Esophagus squamous epithelium (tissue), 4 donors: ENCODE data around the gene PSMD12.

Experiments used
- POLR2A ChIP-seq, 4 donors: fragments of 450-650 bp; IDR thresholded peaks; one replicate each; pipeline ENCODE4 v1.6.1; 2017; ENCODE audit warnings: antibody characterized with exemption in 4 of 4, mild to moderate bottlenecking in 4 of 4, moderate library complexity in 3 of 4
- TF ChIP-seq, protein P1 (sequence below), 6 experiments: fragments of 450-650 bp in 4 of 6; fragments of 200-600 bp in 2 of 6; sonication (generic) in 2 of 6; IDR thresholded peaks; one replicate each; pipeline ENCODE4 v1.5.1; 2016 to 2019; ENCODE audit warnings: antibody characterized with exemption in 6 of 6, mild to moderate bottlenecking in 4 of 6, moderate library complexity in 4 of 6

DNA sequence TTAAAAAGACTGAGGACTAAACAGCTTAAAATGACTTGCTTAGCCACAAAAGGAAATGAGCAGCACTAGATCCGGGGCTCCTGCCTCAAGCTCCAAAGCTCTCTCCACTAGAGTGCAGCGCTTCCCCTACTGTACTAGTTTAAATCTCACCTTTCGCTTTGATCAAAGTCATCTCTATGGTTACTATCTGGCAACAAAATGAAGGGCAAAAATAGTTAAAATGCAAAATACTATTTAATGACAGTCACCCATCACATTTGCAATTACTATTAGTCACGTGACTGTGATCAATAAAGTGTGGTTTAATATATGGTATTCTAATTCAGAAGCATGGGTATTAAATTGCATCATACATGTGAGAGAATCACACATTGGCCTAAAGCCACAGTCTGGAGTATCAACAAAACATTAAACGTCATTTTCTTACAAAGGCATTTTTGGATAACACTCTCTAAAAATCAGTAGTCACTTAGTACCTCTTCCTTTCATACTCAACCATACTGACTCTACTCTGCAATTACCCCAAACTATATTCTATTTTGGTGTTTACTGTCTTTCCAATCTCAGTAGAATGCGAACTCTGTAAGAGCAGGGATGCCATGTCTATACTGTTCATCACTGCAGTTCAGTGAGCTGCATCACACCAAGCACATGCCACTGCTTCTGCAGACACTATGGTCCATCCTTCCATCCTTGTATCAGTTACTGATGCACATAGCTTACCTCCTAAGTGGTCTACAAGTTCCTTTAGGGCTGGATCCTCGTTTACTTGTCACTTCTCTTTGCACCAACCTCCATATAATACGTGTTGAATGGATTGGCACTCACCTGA lies 6.2 kb downstream of the PSMD12 start:
- TF ChIP-seq, protein P1, sequence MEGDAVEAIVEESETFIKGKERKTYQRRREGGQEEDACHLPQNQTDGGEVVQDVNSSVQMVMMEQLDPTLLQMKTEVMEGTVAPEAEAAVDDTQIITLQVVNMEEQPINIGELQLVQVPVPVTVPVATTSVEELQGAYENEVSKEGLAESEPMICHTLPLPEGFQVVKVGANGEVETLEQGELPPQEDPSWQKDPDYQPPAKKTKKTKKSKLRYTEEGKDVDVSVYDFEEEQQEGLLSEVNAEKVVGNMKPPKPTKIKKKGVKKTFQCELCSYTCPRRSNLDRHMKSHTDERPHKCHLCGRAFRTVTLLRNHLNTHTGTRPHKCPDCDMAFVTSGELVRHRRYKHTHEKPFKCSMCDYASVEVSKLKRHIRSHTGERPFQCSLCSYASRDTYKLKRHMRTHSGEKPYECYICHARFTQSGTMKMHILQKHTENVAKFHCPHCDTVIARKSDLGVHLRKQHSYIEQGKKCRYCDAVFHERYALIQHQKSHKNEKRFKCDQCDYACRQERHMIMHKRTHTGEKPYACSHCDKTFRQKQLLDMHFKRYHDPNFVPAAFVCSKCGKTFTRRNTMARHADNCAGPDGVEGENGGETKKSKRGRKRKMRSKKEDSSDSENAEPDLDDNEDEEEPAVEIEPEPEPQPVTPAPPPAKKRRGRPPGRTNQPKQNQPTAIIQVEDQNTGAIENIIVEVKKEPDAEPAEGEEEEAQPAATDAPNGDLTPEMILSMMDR (IDR thresholded peaks at IDR 0.05), result no peak
- no peak for TF ChIP-seq POLR2A (IDR thresholded peaks at IDR 0.05)
